NCI-H460 (cell line): ENCODE measurements around the gene PAQR6. TPM values are rescaled to one million over a fixed set of nuclear protein-coding genes. Genes with fewer than 3 reads are reported as not detected.

ENCODE experiments used
- DNase-seq: peaks from one replicate; pipeline ENCODE4 v3.0.0-alpha.2; 2016; ENCODE audit warnings: low read depth; ENCODE audit errors: extremely low read depth
- polyA plus RNA-seq: library from polyadenylated mRNA; depleted of rRNA; stranded (reverse); fragments of >200 nt; gene quantifications from 2 replicates; pipeline ENCODE4 v1.2.3, GENCODE V29; 2014; cell fraction: nucleus; rRNA removed
- total RNA-seq: library from RNA; depleted of rRNA; stranded (reverse); fragments of >200 nt; shearing (Covaris generic); gene quantifications from 2 replicates; pipeline ENCODE4 v1.2.3, GENCODE V29; 2014; rRNA removed

PAQR6 gene
- 1.4 and 2.5 TPM in 2 replicates for total RNA-seq
- 9.6 and 16.6 TPM in 2 replicates for polyA plus RNA-seq

- no peak for DNase-seq
These were observed at the start of gene PAQR6 for GRCh38 chr1:156247460-156248322. PAQR6 (minus strand) TSS chr1:156248056; CDS start chr1:156246731, 1,325 bp downstream.

- DNase-seq: peak; percentile 56
These were observed 47.6 kb upstream of the PAQR6 start, which contains the start of gene GLMP for GRCh38 chr1:156295391-156295947. GLMP (minus strand) TSS chr1:156295679; CDS start chr1:156295645, 34 bp downstream.

DNA sequence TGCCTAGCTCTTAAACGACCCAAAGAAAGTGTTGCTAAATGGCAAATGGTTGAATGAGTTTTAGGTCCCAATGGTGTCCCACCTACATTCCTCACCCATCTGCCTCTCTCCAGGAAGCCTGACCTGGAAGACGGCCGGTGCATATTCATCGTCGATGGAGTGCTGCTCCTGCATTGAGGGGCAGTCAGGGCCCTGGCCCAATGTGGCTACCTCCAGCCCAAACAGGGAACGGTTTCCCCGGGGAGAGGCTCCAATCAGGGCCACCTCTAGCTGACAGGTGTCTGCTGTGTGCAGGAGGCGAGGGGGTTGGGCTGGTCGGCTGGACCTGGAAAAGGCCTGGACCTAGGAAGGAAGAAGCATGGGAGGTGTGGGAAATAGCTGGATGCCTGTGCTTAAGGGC, 46.0 kb upstream of the PAQR6 start:
- no peak for DNase-seq

DNA sequence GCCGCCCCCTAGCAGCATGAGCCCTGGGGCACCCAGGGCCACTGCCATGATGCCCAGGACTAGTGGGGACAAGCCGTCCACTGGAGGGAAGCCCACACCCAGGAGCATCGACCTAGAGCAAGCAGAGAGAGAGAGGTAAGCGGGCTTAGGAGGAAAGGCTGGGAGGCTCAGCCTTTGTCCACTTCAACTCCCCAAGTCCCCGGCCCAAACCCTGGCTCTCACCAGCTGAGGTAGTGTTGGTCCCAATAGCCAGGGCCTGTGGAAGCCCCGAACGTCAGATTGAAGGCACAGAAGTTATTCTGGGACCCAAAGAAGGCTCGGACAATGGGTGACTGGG, 45.2 kb upstream of the PAQR6 start:
- no peak for DNase-seq

DNA sequence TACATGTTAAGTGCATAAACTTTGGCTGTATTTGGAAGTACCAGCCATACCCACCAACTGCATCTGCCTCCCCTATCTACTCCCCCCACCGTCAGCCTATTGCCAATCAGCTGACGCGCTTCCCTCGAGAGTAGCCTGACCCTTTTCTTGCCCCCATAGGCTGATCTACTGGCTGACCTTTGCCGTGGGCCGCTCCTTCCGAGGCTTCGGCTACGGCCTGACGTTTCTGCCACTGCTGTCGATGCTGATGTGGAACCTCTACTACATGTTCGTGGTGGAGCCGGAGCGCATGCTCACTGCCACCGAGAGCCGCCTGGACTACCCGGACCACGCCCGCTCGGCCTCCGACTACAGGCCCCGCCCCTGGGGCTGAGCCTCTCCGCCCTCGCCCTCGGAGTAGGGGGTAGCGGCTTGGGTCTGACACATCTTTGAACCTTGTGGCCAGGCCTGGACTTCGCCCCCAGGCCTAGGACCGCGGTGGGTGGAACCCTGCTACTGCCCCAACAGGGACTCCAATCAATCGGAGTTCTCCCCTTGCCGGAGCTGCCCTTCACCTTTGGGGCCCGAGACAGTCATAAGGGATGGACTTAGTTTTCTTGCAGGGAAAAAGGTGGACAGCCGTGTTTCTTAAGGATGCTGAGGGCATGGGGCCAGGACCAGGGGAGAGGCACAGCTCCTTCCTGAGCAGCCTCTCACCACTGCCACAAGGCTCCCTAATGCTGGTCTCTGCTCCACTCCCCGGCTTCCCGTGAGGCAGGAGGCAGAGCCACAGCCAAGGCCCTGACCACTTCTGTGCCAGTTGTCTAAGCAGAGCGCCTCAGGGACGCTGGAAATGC, 43.6 kb upstream of the PAQR6 start:
- peak; percentile 75 for DNase-seq

DNA sequence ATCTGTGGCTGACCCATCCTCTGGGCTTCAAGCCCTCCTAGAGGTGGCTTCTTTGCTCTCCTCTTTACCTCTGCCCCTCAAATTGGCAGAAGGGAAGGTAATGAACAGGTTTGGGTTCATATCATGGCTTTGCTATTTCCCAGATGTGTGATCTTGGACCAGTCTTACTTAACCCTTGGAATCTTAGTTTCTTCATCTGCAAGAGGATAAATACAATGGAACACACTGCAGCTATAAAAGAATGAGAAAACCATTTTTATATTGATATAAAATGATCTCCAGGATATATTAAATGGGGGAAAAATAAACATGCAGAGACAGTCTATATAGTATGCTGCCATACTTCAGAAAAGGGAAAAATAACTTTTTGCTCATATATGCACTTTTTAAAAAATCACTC, 42.0 kb upstream of the PAQR6 start:
- no peak for DNase-seq

DNA sequence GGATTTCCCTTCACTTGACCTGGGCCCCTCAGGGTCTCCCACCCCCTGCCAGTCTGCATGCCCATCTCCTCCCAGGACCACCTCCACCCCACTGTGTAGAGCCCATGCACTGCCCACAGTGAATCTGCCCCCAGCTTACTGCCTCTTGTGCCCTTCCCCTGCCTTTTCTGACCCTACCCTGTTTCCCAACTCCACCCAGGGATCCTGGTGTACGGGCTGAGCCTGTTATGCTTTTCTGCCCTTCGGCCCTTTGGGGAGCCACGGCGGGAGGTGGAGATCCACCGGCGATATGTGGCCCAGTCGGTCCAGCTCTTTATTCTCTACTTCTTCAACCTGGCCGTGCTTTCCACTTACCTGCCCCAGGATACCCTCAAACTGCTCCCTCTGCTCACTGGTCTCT, 38.2 kb upstream of the PAQR6 start:
- no peak for DNase-seq

DNA sequence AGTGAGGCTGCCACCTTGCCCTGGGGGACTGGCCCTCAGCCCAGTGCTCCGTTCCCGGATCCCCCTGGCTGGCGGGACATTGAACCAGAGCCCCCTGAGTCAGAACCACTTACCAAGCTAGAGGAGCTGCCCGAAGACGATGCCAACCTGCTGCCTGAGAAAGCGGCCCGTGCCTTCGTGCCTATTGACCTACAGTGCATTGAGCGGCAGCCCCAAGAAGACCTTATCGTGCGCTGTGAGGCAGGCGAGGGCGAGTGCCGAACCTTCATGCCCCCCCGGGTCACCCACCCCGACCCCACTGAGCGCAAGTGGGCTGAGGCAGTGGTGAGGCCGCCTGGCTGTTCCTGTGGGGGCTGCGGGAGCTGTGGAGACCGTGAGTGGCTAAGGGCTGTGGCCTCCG, 37.6 kb upstream of the PAQR6 start:
- DNase-seq: no peak

DNA sequence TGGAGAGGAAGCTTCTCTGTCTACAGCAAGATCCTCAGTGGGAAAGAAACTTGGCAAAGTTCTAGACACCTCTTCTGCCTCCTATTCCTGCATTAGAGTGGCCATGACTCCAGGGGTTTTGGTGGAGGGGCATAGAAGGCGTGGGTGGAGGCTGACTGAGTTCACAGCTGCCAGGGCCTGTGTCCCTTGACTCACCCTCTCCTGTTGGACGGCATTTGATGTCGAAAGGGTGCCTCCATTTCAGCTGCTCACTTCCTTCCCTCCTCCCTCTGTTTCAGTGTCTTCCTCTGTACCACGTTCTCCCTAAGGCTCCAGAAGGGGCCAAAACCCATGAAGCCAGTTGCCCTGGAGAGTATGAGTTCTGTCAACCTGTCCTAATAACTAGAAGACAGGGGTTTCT, 36.9 kb upstream of the PAQR6 start:
- no peak for DNase-seq

DNA sequence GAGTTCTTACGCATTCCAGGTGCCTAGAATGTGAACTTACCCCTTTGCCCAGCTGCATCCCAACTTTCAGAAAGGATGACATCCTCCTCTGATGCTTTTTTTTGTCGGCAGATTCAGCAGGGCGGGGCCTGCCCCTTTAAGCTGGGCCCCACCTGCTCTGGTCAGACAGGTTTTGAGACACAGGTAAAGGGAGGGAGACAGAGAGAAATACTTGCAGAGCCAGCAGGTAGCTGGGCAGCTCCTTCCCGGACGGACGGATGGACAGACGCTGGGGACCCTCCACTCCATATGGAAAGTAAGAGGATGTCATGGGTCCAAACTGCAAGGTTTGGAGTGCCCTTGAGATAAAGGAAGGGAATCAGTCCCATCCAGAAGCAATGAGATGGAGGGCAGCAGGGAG, 36.3 kb upstream of the PAQR6 start, which contains the start of gene TMEM79:
TSS of gene TMEM79 (plus strand) at position 214 of the 400 bp plus-strand sequence. CDS start 902 bp downstream, outside the sequence.
- no peak for DNase-seq

DNA sequence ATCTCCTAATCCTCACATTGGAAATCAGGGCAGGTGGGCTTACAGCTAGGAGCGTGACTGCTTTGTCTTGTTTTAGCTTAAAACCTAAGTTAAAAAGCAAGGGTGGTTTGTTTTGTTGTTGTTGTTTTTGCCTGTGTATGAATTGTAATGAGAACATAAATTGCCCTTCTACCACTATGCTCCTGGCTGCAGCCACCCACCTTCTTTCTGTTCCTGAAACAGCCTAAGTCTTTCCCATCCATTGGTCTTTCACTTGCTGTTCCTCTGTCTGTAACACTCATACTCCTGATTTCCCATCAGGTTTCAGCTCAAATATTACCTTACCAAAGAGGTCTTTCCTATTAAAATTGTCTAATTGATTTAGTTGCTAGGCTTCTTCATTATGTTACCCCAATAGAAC, 35.7 kb upstream of the PAQR6 start:
- DNase-seq: no peak

DNA sequence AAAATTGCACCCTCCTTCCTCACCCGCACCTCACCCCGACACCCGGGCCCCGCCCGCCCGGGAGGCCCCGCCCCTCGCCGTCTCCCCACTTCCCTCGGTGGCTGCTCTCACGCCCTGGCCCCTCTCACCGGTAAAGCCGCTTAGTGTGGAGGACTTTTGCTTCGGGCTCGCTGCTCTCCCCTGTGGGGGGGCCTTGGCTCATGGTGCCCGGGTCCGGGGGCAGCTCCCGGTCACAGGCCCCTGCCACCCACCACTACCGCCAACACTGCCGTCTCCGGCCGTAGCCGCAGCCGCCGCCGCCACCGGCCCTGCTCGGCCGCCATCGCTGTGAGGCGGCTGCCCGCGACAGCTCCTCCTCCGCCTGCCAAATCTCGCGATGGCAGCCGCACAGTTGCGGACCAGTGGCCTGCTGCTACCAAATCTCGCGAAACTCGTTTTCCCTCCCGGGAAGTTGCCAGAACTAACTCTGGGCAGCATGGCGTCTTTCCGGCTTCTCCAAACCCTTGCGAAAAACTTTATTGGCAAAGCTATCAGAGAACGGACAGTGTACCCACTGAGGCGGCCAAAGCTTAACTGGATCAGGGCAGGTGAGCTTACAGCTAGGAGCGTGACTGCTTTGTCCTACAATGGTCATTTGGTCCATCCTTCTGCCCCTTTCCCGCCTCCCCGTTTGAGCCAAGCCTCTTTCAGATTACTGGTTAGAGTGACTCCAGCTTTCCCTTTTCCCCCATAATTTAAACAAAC, 34.8 kb upstream of the PAQR6 start, which contains the start of gene SMG5:
TSS of gene SMG5 (minus strand) at position 347 of the 744 bp plus-strand sequence. CDS start at position 202, 145 bp downstream.
- peak; percentile 100 for DNase-seq

GRCh38 chr1:156281693-156282478, 34.0 kb upstream of the PAQR6 start:
- DNase-seq: no peak

GRCh38 chr1:156281281-156281680, 33.4 kb upstream of the PAQR6 start:
- no peak for DNase-seq

DNA sequence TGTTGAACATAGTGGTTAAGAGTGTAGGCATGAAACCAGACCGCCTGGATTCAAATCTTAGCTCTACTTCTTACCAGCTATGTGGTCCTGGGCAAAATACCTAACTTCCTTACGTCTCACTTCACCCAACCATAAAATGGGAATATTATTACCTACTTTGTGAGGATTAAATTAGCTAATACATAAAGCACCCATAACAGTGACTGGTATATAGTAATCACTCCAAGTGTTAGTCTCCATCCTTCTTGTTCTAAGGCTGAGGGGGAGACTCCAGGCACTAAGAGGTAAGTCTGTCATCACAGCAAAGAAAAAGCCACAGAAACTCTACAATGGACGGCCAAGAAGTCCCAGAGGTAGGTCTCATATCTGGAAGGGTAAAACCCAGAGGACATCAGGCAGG, 32.0 kb upstream of the PAQR6 start:
- DNase-seq: no peak

DNA sequence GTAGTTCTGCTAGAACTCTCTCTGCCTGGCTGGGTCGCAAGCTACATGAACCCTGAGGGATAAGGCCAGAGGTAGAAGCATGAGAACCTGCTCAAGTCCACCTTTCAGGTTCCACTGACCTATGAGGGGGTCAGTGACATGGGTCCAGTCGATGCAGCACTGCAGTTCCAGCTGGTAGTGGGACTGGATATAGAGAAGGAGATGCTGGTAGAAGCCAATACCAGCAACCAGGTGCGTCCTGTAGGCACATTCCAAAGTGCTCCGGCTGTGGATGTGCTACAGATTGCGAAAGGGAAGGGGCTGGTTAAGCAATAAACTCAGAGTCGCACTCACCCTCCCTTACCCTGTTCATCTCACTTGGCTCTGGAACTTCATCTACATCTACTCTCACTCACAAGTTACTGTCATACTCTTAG, 29.1 kb upstream of the PAQR6 start:
- no peak for DNase-seq

DNA sequence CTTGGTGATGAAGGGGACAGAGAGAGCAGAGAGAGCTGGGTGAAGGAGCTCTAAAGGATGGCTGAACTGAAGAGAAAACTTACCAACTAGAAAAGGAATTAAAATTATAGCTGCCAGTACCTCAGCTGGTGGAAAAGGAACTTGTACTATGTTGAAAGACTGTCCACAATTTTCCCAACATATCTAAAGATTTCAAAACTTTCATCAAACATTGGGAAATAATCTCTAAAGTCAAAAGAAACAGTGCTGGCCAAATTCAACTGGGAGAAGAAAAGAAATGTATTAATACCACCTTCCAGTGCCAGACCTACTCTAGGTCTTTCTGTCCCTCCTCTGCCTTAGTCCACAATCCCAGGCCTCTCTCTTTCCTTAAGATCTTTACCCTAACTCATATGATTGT, 28.7 kb upstream of the PAQR6 start:
- no peak for DNase-seq

- no peak for DNase-seq
These were observed 22.5 kb upstream of the PAQR6 start for GRCh38 chr1:156270314-156270713.

- DNase-seq: no peak
These were observed 20.5 kb upstream of the PAQR6 start for GRCh38 chr1:156268336-156268735.
